ENCODE results near the gene EDAR.

- no peak for TF ChIP-seq POLR2AphosphoS5 (IDR thresholded peaks at IDR 0.05)
- TF ChIP-seq CTCF (IDR thresholded peaks at IDR 0.05): no peak
- TF ChIP-seq POLR2A (IDR thresholded peaks at IDR 0.05): no peak
- TF ChIP-seq EP300 (IDR thresholded peaks at IDR 0.05): no peak
Observed at GRCh38 chr2:108910541-108911396, 78.3 kb downstream of the EDAR start.

All from stomach (tissue), 4 donors.